HL-60 (cell line): ENCODE measurements around the gene SNAPC4.

Experiments
- CTCF ChIP-seq: IDR thresholded peaks from one replicate; pipeline ENCODE4 v1.5.1; 2011; ENCODE audit warnings: low read length, control low read depth, inconsistent platforms; ENCODE audit not compliant: insufficient read depth
- GABPA ChIP-seq: IDR thresholded peaks from 2 replicates; pipeline ENCODE4 v1.6.1; 2012; ENCODE audit warnings: low read depth
- POLR2AphosphoS5 ChIP-seq: IDR thresholded peaks from 2 replicates; pipeline ENCODE4 v1.6.1; 2012; ENCODE audit warnings: low read depth

DNA sequence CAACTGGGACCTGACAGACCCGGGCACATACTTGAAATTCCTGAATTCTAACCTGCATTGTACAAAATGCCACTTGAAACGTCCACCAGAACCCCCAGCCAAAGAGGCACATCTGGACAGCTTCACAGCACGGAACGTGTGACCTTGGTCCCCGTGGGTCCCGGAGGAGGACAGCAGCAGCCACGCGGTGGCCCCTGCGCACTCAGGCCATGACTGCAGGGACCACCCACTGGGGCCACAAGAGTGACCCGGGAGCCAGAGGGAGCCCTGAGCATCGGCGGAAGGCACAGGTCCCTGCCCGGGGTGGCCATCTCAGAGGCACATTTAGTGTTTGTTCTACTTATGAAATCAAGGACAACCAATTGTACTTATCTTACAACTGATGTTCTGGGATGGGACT is 2.1 kb upstream of the SNAPC4 start:
- TF ChIP-seq POLR2AphosphoS5 (no peak), GABPA (no peak), CTCF (no peak)
